Lower lobe of right lung (tissue), 2 donors: Measurements from ENCODE around the gene SDR42E1. TPM values are rescaled to one million over a fixed set of nuclear protein-coding genes. Genes with fewer than 3 reads are reported as not detected.

Experiments
- ATAC-seq, 2 donors: fragments of 200-7000 bp; cut with Tn5 transposase; one replicate each; pipeline ENCODE4 v1.9.1; 2020 to 2022; ENCODE audit warnings: mild to moderate bottlenecking in 2 of 2, moderate library complexity in 2 of 2
- DNase-seq: peaks from one replicate; pipeline ENCODE4 v3.0.0-alpha.2; 2020
- H3K27ac ChIP-seq: fragments of 200-600 bp; one replicate; pipeline ENCODE4 v1.8.0; 2022
- H3K27me3 ChIP-seq: fragments of 200-600 bp; one replicate; pipeline ENCODE4 v1.8.0; 2022; ENCODE audit warnings: low read depth
- H3K36me3 ChIP-seq: fragments of 200-600 bp; one replicate; pipeline ENCODE4 v1.8.0; 2022; ENCODE audit warnings: mild to moderate bottlenecking
- H3K4me1 ChIP-seq: fragments of 200-600 bp; one replicate; pipeline ENCODE4 v1.8.0; 2022
- H3K4me3 ChIP-seq: fragments of 200-600 bp; one replicate; pipeline ENCODE4 v1.8.0; 2022; ENCODE audit warnings: mild to moderate bottlenecking
- H3K9me3 ChIP-seq: fragments of 200-600 bp; one replicate; pipeline ENCODE4 v1.8.0; 2022
- CTCF ChIP-seq: fragments of 200-600 bp; IDR thresholded peaks from one replicate; pipeline ENCODE4 v1.8.0; 2022; ENCODE audit warnings: antibody characterized with exemption, mild to moderate bottlenecking
- intact Hi-C: fragments of 100-400 bp; cut with DNase I; formaldehyde crosslinking; loops from one replicate; pipeline ENCODE4 v1.11.0; 2022
- total RNA-seq: library from RNA; stranded (reverse); fragmentation: NEBNext Ultra II Directional; extraction: Animal tissue kit (Norgen Biotek cat#: 25700); gene quantifications from one replicate; pipeline ENCODE4 v1.2.1, GENCODE V29; 2021
- donor health status: DM: no; HTN: yes; CAD: no; lungs with severe emphysema.

Gene SDR42E1
- total RNA-seq, 1 donor from 2014 or later: 8.4 TPM

GRCh38 chr16:81940781-81941560, 70.3 kb downstream of the SDR42E1 start:
- Histone ChIP-seq H3K27me3 (no peaks in the 10 kb centered on the region), H3K27ac (no peak overlapping the region), H3K9me3 (no peaks in the 10 kb centered on the region), H3K36me3 (peaks cover 51% of the 10 kb centered on the region), H3K4me3 (no peak overlapping the region), H3K4me1 (peaks cover 3% of the 10 kb centered on the region)
- DNase-seq (no peak), ATAC-seq (peak in 1 of 2 donors; percentile 41)
- TF ChIP-seq CTCF: peak; percentile 52
- intact Hi-C loops: no loop called here

DNA sequence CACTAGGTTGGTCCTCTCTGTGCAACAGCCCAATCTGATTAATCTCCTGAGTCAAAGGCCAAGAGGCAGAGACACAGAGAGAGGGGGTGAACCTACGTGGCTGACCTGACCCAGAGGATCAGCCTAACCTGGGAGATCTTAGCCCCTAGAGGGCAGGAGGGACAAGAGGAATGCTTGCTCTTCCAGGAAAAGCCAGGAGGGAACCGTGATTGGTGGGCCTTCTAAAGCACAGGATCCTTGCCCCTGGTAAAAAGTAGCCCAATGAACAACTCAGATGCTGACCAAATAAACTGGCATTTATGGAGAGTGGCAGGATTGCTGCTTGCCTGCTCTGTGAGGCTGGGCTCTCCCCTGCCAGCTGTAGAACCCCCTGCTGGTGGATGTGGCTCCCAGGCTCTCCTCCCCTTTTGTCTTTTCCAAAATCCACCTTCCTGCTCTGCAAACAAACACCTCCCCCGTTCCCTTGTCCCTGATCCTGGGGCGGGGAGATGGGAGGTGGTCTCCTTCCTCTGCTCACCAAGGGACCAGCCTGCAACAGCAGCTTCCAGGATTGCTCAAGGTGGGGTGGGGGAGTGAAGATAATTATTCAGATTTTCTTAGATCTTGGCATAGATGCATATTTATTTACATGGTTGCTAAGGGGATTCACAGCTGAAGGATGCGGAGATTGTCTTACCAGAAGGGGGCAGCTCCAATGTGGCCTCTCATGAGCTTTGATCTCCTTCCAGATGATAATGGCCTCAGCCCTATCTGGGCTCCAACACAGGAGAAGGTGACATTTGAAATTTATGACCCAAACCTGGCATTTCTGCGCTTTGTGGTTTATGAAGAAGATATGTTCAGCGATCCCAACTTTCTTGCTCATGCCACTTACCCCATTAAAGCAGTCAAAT, 71.9 kb downstream of the SDR42E1 start:
- H3K27ac ChIP-seq: no peak overlapping the region
- no peaks in the 10 kb centered on the region for H3K9me3 ChIP-seq
- no peak for TF ChIP-seq CTCF
- peaks cover 3% of the 10 kb centered on the region for H3K4me1 ChIP-seq
- intact Hi-C loops: no loop called here
- no peak for ATAC-seq
- H3K36me3 ChIP-seq: peaks cover 54% of the 10 kb centered on the region
- no peaks in the 10 kb centered on the region for H3K27me3 ChIP-seq
- no peak for DNase-seq
- H3K4me3 ChIP-seq: no peak overlapping the region

Other genes starting within 250 kb of the SDR42E1 start
- 47.7 TPM for gene PLCG2, start 232.2 kb downstream of the SDR42E1 start, total RNA-seq
- 2.9 TPM for gene HSD17B2, start 23.8 kb upstream of the SDR42E1 start, total RNA-seq
- 24.3 TPM for gene MPHOSPH6, start 158.8 kb upstream of the SDR42E1 start, total RNA-seq